Chondrocyte (in vitro differentiated cells): ENCODE data around the gene LTB. TPM values are rescaled to one million over a fixed set of nuclear protein-coding genes. Genes with fewer than 3 reads are reported as not detected.

ENCODE experiments used
- DNase-seq: peaks from one replicate; pipeline ENCODE4 v3.0.0; 2021; ENCODE audit warnings: mixed read lengths, low spot score
- H3K27ac Mint-ChIP-seq: one replicate; pipeline ENCODE4 v1.8.0; 2021; ENCODE audit warnings: mild to moderate bottlenecking, moderate library complexity, mixed read lengths; ENCODE audit not compliant: unreplicated experiment
- H3K27me3 Mint-ChIP-seq: 2 replicates; pipeline ENCODE4 v1.8.0; 2021; ENCODE audit warnings: low read depth, mixed read lengths
- H3K36me3 Mint-ChIP-seq: 2 replicates; pipeline ENCODE4 v1.8.0; 2021; ENCODE audit warnings: low read depth, mixed read lengths
- H3K4me1 Mint-ChIP-seq: 2 replicates; pipeline ENCODE4 v1.8.0; 2021; ENCODE audit warnings: low read depth, mild to moderate bottlenecking, mixed read lengths
- H3K4me3 Mint-ChIP-seq: one replicate; pipeline ENCODE4 v1.8.0; 2021; ENCODE audit warnings: mild to moderate bottlenecking, moderate library complexity, mixed read lengths; ENCODE audit not compliant: unreplicated experiment
- H3K9me3 Mint-ChIP-seq: 2 replicates; pipeline ENCODE4 v1.8.0; 2021; ENCODE audit warnings: low read depth, mixed read lengths
- CTCF ChIP-seq: fragments of 200-600 bp; sonication (generic); IDR thresholded peaks from 2 replicates; pipeline ENCODE4 v1.5.0; 2021; ENCODE audit warnings: antibody characterized with exemption, mild to moderate bottlenecking, moderate library complexity
- total RNA-seq: library from RNA; stranded (reverse); gene quantifications from 3 replicates; pipeline ENCODE4 v1.2.1, GENCODE V29; 2021

Gene LTB
- total RNA-seq, 1 donor from 2014 or later, result not detected

- Mint-ChIP-seq H3K27me3 (no peaks in the 10 kb centered on the region), H3K4me3 (no peak overlapping the region), H3K36me3 (peaks cover 19% of the 10 kb centered on the region), H3K4me1 (peaks cover 62% of the 10 kb centered on the region), H3K9me3 (no peaks in the 10 kb centered on the region), H3K27ac (no peak overlapping the region)
- no peak for TF ChIP-seq CTCF
- DNase-seq, result no peak
These were observed 38.6 kb downstream of the LTB start for GRCh38 chr6:31543639-31544038.

GRCh38 chr6:31541658-31542521, 40.3 kb downstream of the LTB start, which contains the start of gene DDX39B:
Gene DDX39B (minus strand): TSS chr6:31542003. CDS start chr6:31540532, 1,471 bp downstream.
- Mint-ChIP-seq H3K4me3 (peak within 1 kb of the TSS; percentile 96), H3K9me3 (no peaks in the 10 kb centered on the region), H3K36me3 (peaks cover 27% of the 10 kb centered on the region), H3K4me1 (peaks cover 54% of the 10 kb centered on the region), H3K27ac (peak within 1 kb of the TSS; percentile 99), H3K27me3 (no peaks in the 10 kb centered on the region)
- TF ChIP-seq CTCF, result no peak
- peak; percentile 98 for DNase-seq

GRCh38 chr6:31541059-31541657, 41.1 kb downstream of the LTB start:
- Mint-ChIP-seq H3K4me3 (peak overlapping the region; percentile 96), H3K4me1 (peaks cover 46% of the 10 kb centered on the region)

GRCh38 chr6:31540640-31541039, 41.6 kb downstream of the LTB start:
- Mint-ChIP-seq H3K36me3 (peaks cover 37% of the 10 kb centered on the region), H3K27ac (peak overlapping the region; percentile 99), H3K27me3 (no peaks in the 10 kb centered on the region), H3K4me3 (peak overlapping the region; percentile 96), H3K4me1 (peaks cover 41% of the 10 kb centered on the region), H3K9me3 (no peaks in the 10 kb centered on the region)
- TF ChIP-seq CTCF, result no peak
- DNase-seq, result no peak

More at GRCh38 chr6:31541059-31541657, 41.1 kb downstream of the LTB start:
- Mint-ChIP-seq H3K27ac (peak overlapping the region; percentile 99), H3K9me3 (no peaks in the 10 kb centered on the region), H3K36me3 (peaks cover 32% of the 10 kb centered on the region), H3K27me3 (no peaks in the 10 kb centered on the region)
- no peak for DNase-seq
- no peak for TF ChIP-seq CTCF

- Mint-ChIP-seq H3K27ac (peak overlapping the region; percentile 76), H3K4me1 (peaks cover 40% of the 10 kb centered on the region), H3K27me3 (no peaks in the 10 kb centered on the region), H3K4me3 (peak overlapping the region; percentile 96), H3K9me3 (no peaks in the 10 kb centered on the region), H3K36me3 (peaks cover 48% of the 10 kb centered on the region)
- no peak for TF ChIP-seq CTCF
- no peak for DNase-seq
These were observed 43.3 kb downstream of the LTB start for GRCh38 chr6:31538805-31539400.
